ENCODE data around the gene CAT.
"Not testable (repeated sequence)": the region's sequence is repeated elsewhere in the genome, so short reads cannot be mapped to it uniquely, and the experiment has no call there.

The CAT gene

DNA sequence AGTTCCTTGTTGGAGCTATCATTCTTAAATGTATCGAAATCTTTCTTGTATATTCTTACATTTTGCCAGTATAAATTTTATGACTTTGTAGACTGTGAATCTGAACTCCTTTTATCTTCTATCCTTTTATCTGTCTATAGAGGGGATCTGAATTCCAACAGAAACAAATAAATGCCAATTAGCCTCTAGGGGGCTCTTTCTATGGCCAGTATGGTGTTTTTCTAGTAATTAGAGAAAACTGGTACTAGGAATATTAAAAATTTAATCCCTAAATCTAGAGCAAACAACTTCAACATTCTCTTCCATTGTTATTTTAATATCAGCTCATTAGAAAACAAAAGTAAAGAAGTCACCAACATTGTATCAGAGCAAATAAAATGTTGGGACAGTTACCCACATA lies 21.5 kb upstream of the CAT start:
- Histone ChIP-seq H3K27me3 (no peaks in the 10 kb centered on the region), H3K4me1 (peaks cover 4 to 6% (median 5%) of the 10 kb centered on the region in 10 experiments; a peak in 16 of 20 replicates), H3K9me3 (replicated peaks in 1 of 11) (peaks cover 28 to 38% (median 34%) of the 10 kb centered on the region in 11 experiments), H3K4me3 (no peak overlapping the region), H3K4me2 (no peak overlapping the region), H3K36me3 (peaks cover 0 to 5% (median 0%) of the 10 kb centered on the region in 11 experiments; a peak in 1 of 22 replicates), H4K20me1 (no peaks in the 10 kb centered on the region), H3K9ac (no peak overlapping the region), H3K27ac (no peak overlapping the region)
- no peak for TF ChIP-seq Cebpa-rat (IDR thresholded peaks at IDR 0.05)

GRCh38 chr11:34419158-34419557 lies 19.6 kb upstream of the CAT start:
- no peak for TF ChIP-seq Cebpa-rat (IDR thresholded peaks at IDR 0.05)
- H3K27me3 ChIP-seq, result no peaks in the 10 kb centered on the region
- no peak overlapping the region for H3K27ac ChIP-seq
- H3K9ac ChIP-seq, result no peak overlapping the region
- no peak overlapping the region for H3K4me2 ChIP-seq
- H3K4me3 ChIP-seq, result no peak overlapping the region
- H3K4me1 ChIP-seq, result peaks cover 5 to 9% (median 7%) of the 10 kb centered on the region in 10 experiments; a peak in 16 of 20 replicates
- no peaks in the 10 kb centered on the region for H4K20me1 ChIP-seq
- H3K36me3 ChIP-seq, result no peaks in the 10 kb centered on the region
- peaks cover 8 to 19% (median 15%) of the 10 kb centered on the region in 11 experiments for H3K9me3 ChIP-seq (replicated peaks in 1 of 11)

- no peak for TF ChIP-seq Cebpa-rat (IDR thresholded peaks at IDR 0.05)
- no peaks in the 10 kb centered on the region for H4K20me1 ChIP-seq
- no peak overlapping the region for H3K4me3 ChIP-seq
- peaks cover 15 to 35% (median 29%) of the 10 kb centered on the region in 10 experiments; a peak in 18 of 20 replicates for H3K4me1 ChIP-seq
- no peak overlapping the region for H3K4me2 ChIP-seq
- H3K27ac ChIP-seq, result no peak overlapping the region
- peaks cover 0 to 7% (median 0%) of the 10 kb centered on the region in 11 experiments; a peak in 1 of 22 replicates for H3K9me3 ChIP-seq (replicated peaks in 1 of 11)
- H3K9ac ChIP-seq, result no peak overlapping the region
- no peaks in the 10 kb centered on the region for H3K27me3 ChIP-seq
- no peaks in the 10 kb centered on the region for H3K36me3 ChIP-seq
Measured at GRCh38 chr11:34423300-34423699, 15.4 kb upstream of the CAT start.

DNA sequence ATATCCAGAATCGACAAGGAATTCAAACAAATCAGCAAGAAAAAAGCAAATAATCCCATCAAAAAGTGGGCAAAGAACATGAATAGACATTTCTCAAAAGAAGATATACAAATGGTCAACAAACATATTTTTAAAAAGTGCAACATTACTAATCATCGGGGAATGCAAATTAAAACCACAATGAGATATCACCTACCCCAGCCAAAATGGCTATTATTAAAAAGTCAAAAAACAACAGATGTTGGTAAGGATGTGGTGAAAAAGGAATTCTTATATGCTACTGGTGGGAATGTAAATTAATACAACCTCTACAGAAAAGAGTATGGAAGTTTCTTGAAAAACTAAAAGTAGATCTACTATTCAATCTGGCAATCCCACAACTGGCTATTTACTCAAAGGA lies 13.9 kb upstream of the CAT start:
- H3K4me1 ChIP-seq, result peaks cover 15 to 35% (median 29%) of the 10 kb centered on the region in 10 experiments; a peak in 18 of 20 replicates
- not testable (repeated sequence) for H3K4me2 ChIP-seq; H3K36me3 ChIP-seq; H3K4me3 ChIP-seq; H4K20me1 ChIP-seq; H3K27ac ChIP-seq; H3K27me3 ChIP-seq; H3K9ac ChIP-seq; H3K9me3 ChIP-seq (replicated peaks in 1 of 11)

GRCh38 chr11:34425360-34425759 lies 13.4 kb upstream of the CAT start:
- peak overlapping the region in 4 of 11 experiments; percentile 45 to 66 (median 50); a peak in 3 of 22 replicates for H3K27ac ChIP-seq
- no peak overlapping the region for H3K9ac ChIP-seq
- H3K9me3 ChIP-seq (replicated peaks in 1 of 11), result peaks cover 0 to 7% (median 0%) of the 10 kb centered on the region in 11 experiments; a peak in 1 of 22 replicates
- H3K4me1 ChIP-seq, result peaks cover 19 to 39% (median 32%) of the 10 kb centered on the region in 10 experiments; a peak in 18 of 20 replicates
- peak overlapping the region in 4 of 11 experiments; percentile 48 to 55 (median 52); a peak in 5 of 22 replicates for H3K4me2 ChIP-seq
- TF ChIP-seq Cebpa-rat (IDR thresholded peaks at IDR 0.05), result no peak
- no peak overlapping the region for H3K4me3 ChIP-seq
- H4K20me1 ChIP-seq, result no peaks in the 10 kb centered on the region
- H3K27me3 ChIP-seq, result no peaks in the 10 kb centered on the region
- H3K36me3 ChIP-seq, result no peaks in the 10 kb centered on the region

GRCh38 chr11:34425867-34426266 lies 12.9 kb upstream of the CAT start:
- no peak for TF ChIP-seq Cebpa-rat (IDR thresholded peaks at IDR 0.05)
- Histone ChIP-seq H4K20me1 (no peaks in the 10 kb centered on the region), H3K9me3 (replicated peaks in 1 of 11) (peaks cover 0 to 7% (median 0%) of the 10 kb centered on the region in 11 experiments; a peak in 1 of 22 replicates), H3K4me2 (peak overlapping the region in 10 of 11 experiments; percentile 11 to 55 (median 50); a peak in 20 of 22 replicates), H3K27me3 (no peaks in the 10 kb centered on the region), H3K4me1 (peaks cover 20 to 41% (median 33%) of the 10 kb centered on the region in 10 experiments; a peak in 18 of 20 replicates), H3K27ac (peak overlapping the region in 7 of 11 experiments; percentile 28 to 66 (median 45); a peak in 13 of 22 replicates), H3K4me3 (no peak overlapping the region), H3K36me3 (no peaks in the 10 kb centered on the region), H3K9ac (peak overlapping the region in 3 of 11 experiments; percentile 17 to 41 (median 19); a peak in 1 of 22 replicates)

- H3K4me3 ChIP-seq, result no peak overlapping the region
- peak overlapping the region in 5 of 11 experiments; percentile 5 to 66 (median 48); a peak in 7 of 22 replicates for H3K27ac ChIP-seq
- H3K4me2 ChIP-seq, result peak overlapping the region in 6 of 11 experiments; percentile 35 to 55 (median 50); a peak in 11 of 22 replicates
- peak overlapping the region in 1 of 11 experiments; percentile 41; a peak in 1 of 22 replicates for H3K9ac ChIP-seq
- H3K27me3 ChIP-seq, result no peaks in the 10 kb centered on the region
- no peaks in the 10 kb centered on the region for H4K20me1 ChIP-seq
- H3K4me1 ChIP-seq, result peaks cover 20 to 43% (median 33%) of the 10 kb centered on the region in 10 experiments; a peak in 18 of 20 replicates
- no peak for TF ChIP-seq Cebpa-rat (IDR thresholded peaks at IDR 0.05)
- peaks cover 0 to 7% (median 0%) of the 10 kb centered on the region in 11 experiments; a peak in 1 of 22 replicates for H3K9me3 ChIP-seq (replicated peaks in 1 of 11)
- H3K36me3 ChIP-seq, result no peaks in the 10 kb centered on the region
Measured at GRCh38 chr11:34426766-34427185, 12.0 kb upstream of the CAT start.

- Histone ChIP-seq H3K9ac (no peak overlapping the region; a peak in 1 of 22 replicates), H3K9me3 (replicated peaks in 1 of 11) (peaks cover 0 to 7% (median 0%) of the 10 kb centered on the region in 11 experiments; a peak in 1 of 22 replicates), H4K20me1 (no peaks in the 10 kb centered on the region), H3K27me3 (no peaks in the 10 kb centered on the region), H3K4me2 (peak overlapping the region in 5 of 11 experiments; percentile 35 to 55 (median 50); a peak in 9 of 22 replicates), H3K4me3 (no peak overlapping the region), H3K36me3 (no peaks in the 10 kb centered on the region), H3K4me1 (peaks cover 15 to 43% (median 28%) of the 10 kb centered on the region in 10 experiments; a peak in 18 of 20 replicates), H3K27ac (peak overlapping the region in 5 of 11 experiments; percentile 5 to 66 (median 48); a peak in 7 of 22 replicates)
- no peak for TF ChIP-seq Cebpa-rat (IDR thresholded peaks at IDR 0.05)
Measured at GRCh38 chr11:34427186-34427805, 11.4 kb upstream of the CAT start.

DNA sequence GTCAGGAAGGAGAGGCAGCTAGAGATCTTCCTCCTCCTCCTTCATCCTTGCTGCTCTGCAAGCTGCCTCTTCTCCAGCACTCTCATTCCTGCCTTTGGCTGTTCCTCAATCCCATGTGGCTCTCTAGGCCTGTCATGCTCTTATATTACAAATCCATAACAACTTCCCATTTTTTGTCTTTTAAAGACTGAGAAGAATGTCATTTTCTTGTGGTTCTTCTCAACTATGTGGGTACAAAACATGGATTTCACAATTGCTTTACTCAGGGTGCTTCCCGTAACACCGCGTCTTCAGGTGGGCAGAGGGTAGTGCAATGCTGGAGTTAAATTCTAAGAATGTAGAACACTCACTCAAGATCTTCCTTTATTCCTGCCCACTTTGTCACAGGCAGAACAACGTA lies 6.8 kb upstream of the CAT start:
- no peak overlapping the region for H3K9ac ChIP-seq
- no peak for TF ChIP-seq Cebpa-rat (IDR thresholded peaks at IDR 0.05)
- H4K20me1 ChIP-seq, result no peaks in the 10 kb centered on the region
- H3K9me3 ChIP-seq (replicated peaks in 1 of 11), result no peaks in the 10 kb centered on the region
- no peaks in the 10 kb centered on the region for H3K36me3 ChIP-seq
- peaks cover 5 to 33% (median 11%) of the 10 kb centered on the region in 10 experiments; a peak in 16 of 20 replicates for H3K4me1 ChIP-seq
- peak overlapping the region in 2 of 11 experiments; percentile 0 to 29; a peak in 1 of 22 replicates for H3K4me2 ChIP-seq
- H3K27me3 ChIP-seq, result no peaks in the 10 kb centered on the region
- no peak overlapping the region for H3K27ac ChIP-seq
- H3K4me3 ChIP-seq, result no peak overlapping the region
